WI38 (cell line): Measurements from ENCODE around the gene ASH1L.
"Not testable (repeated sequence)": the region's sequence is repeated elsewhere in the genome, so short reads cannot be mapped to it uniquely, and the experiment has no call there.

Experiments used
- H3K4me3 ChIP-seq: 2 replicates; pipeline ENCODE4 v1.5.1; 2011; ENCODE audit warnings: low read depth, mild to moderate bottlenecking, control low read depth, low read length
- TF ChIP-seq, protein P1 (sequence below): IDR thresholded peaks from 2 replicates; pipeline ENCODE4 v1.5.1; 2012; ENCODE audit warnings: low read depth, mild to moderate bottlenecking, control low read depth, low read length

ASH1L gene

GRCh38 chr1:155457266-155457665 lies 105.3 kb downstream of the ASH1L start:
- TF ChIP-seq, protein P1, sequence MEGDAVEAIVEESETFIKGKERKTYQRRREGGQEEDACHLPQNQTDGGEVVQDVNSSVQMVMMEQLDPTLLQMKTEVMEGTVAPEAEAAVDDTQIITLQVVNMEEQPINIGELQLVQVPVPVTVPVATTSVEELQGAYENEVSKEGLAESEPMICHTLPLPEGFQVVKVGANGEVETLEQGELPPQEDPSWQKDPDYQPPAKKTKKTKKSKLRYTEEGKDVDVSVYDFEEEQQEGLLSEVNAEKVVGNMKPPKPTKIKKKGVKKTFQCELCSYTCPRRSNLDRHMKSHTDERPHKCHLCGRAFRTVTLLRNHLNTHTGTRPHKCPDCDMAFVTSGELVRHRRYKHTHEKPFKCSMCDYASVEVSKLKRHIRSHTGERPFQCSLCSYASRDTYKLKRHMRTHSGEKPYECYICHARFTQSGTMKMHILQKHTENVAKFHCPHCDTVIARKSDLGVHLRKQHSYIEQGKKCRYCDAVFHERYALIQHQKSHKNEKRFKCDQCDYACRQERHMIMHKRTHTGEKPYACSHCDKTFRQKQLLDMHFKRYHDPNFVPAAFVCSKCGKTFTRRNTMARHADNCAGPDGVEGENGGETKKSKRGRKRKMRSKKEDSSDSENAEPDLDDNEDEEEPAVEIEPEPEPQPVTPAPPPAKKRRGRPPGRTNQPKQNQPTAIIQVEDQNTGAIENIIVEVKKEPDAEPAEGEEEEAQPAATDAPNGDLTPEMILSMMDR = no peak
- no peak overlapping the region for H3K4me3 ChIP-seq

- TF ChIP-seq, protein P1 = no peak
- H3K4me3 ChIP-seq = no peak overlapping the region
These were observed 106.9 kb downstream of the ASH1L start for GRCh38 chr1:155455588-155456195.

DNA sequence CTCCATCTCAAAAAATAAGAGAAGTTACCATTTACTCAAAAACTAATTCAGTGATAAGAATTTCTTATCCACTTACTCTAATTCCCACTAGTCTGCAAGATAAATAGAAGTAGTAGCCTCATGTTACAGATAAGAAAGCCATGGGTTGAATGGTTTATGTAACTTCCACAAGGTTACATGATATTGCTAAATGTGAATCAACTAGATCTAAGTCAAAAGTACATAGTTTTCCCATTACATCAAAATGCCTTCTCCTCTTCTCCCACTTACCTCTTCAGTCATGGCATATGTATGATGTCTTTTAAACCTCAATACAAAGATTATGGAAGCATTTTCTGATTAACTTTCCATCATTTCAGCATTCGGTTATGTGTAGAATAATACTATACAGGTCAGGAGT lies 108.5 kb downstream of the ASH1L start:
- TF ChIP-seq, protein P1 = no peak
- no peak overlapping the region for H3K4me3 ChIP-seq

DNA sequence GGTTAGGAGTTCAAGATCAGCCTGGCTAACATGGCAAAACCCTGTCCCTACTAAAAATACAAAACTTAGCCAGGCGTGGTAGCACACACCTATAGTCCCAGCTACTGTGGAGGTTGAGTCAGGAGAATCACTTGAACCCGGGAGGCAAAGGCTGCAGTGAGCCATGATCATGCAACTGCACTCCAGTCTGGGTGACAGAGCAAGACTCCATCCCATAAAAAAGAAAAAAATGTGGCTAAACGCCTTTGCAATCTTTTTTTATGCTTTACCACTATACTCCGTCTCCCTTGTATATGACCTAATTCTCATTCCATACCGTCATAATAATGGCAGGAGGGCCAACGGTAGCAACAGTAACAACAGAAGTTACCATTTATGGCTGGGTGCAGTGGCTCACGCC lies 109.5 kb downstream of the ASH1L start:
- no peak overlapping the region for H3K4me3 ChIP-seq
- TF ChIP-seq, protein P1 = no peak

GRCh38 chr1:155451199-155451598 lies 111.4 kb downstream of the ASH1L start:
- H3K4me3 ChIP-seq = no peak overlapping the region
- TF ChIP-seq, protein P1 = no peak

DNA sequence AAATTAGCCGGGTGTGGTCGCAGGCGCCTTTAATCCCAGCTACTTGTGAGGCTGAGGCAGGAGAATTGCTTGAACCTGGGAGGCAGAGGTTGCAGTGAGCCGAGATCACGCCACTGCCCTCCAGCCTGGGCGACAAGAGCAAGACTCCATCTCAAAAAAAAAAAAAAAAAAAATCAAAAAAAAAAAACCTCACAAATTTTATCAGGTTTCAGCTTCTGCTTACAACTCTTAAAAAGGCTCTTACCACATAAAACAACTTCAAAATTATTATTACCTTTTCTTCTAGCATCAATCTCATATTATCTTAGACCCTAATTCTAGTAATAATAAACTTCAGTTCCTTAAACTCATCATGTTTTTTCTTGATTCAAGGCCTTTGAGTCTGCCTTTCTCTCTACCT lies 120.2 kb downstream of the ASH1L start:
- H3K4me3 ChIP-seq = not testable (repeated sequence)

- TF ChIP-seq, protein P1 = no peak
These were observed 125.2 kb downstream of the ASH1L start for GRCh38 chr1:155437405-155437804.

GRCh38 chr1:155433831-155434389 lies 128.7 kb downstream of the ASH1L start:
- H3K4me3 ChIP-seq = not testable (repeated sequence)

More at GRCh38 chr1:155437405-155437804, 125.2 kb downstream of the ASH1L start:
- H3K4me3 ChIP-seq = no peak overlapping the region

DNA sequence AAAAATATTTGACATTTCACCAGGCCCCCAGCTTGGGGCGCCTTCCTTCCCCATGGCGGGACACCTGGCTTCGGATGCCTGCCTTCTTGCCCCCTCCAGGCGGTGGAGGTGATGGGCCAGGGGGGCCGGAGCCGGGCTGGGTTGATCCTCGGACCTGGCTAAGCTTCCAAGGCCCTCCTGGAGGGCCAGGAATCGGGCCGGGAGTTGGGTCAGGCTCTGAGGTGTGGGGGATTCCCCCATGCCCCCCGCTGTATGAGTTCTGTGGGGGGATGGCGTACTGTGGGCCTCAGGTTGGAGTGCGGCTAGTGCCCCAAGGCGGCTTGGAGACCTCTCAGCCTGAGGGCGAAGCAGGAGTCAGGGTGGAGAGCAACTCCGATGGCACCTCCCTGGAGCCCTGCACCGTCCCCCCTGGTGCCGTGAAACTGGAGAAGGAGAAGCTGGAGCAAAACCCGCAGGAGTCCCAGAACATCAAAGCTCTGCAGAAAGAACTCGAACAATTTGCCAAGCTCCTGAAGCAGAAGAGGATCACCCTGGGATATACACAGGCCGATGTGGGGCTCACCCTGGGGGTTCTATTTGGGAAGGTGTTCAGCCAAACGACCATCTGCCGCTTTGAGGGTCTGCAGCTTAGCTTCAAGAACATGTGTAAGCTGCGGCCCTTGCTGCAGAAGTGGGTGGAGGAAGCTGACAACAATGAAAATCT lies 129.3 kb downstream of the ASH1L start:
- not testable (repeated sequence) for H3K4me3 ChIP-seq
